ENCODE data around the gene DDX60.
"Not testable (repeated sequence)": the region's sequence is repeated elsewhere in the genome, so short reads cannot be mapped to it uniquely, and the experiment has no call there.

DDX60 gene

GRCh38 chr4:168285850-168286249, 32.7 kb downstream of the DDX60 start:
- not testable (repeated sequence) for DNase-seq

GRCh38 chr4:168279556-168279955, 39.0 kb downstream of the DDX60 start:
- no peak for DNase-seq

GRCh38 chr4:168275836-168276235, 42.7 kb downstream of the DDX60 start:
- no peak for DNase-seq

GRCh38 chr4:168274871-168275270, 43.7 kb downstream of the DDX60 start:
- DNase-seq: no peak

GRCh38 chr4:168273838-168274237, 44.7 kb downstream of the DDX60 start:
- no peak for DNase-seq

- DNase-seq: no peak
These were observed 46.1 kb downstream of the DDX60 start for GRCh38 chr4:168272488-168272887.

GRCh38 chr4:168269896-168270295, 48.7 kb downstream of the DDX60 start:
- no peak for DNase-seq

GRCh38 chr4:168265327-168265726, 53.2 kb downstream of the DDX60 start:
- no peak for DNase-seq

- DNase-seq: no peak
These were observed 53.6 kb downstream of the DDX60 start for GRCh38 chr4:168264903-168265302.

GRCh38 chr4:168263039-168263438, 55.5 kb downstream of the DDX60 start:
- no peak for DNase-seq

GRCh38 chr4:168259096-168259495, 59.5 kb downstream of the DDX60 start:
- no peak for DNase-seq

- DNase-seq: no peak
These were observed 60.8 kb downstream of the DDX60 start for GRCh38 chr4:168257768-168258167.

- no peak for DNase-seq
These were observed 70.3 kb downstream of the DDX60 start for GRCh38 chr4:168248176-168248710.

- no peak for DNase-seq
These were observed 70.9 kb downstream of the DDX60 start for GRCh38 chr4:168247603-168248002.

- no peak for DNase-seq
These were observed 76.6 kb downstream of the DDX60 start for GRCh38 chr4:168241953-168242352.

GRCh38 chr4:168240821-168241220, 77.7 kb downstream of the DDX60 start:
- no peak for DNase-seq

GRCh38 chr4:168221301-168221700, 97.3 kb downstream of the DDX60 start:
- no peak for DNase-seq

GRCh38 chr4:168220893-168221292, 97.7 kb downstream of the DDX60 start:
- DNase-seq: no peak

GRCh38 chr4:168218645-168219044, 99.9 kb downstream of the DDX60 start:
- no peak for DNase-seq

GRCh38 chr4:168213511-168213910, 105.0 kb downstream of the DDX60 start:
- DNase-seq: not testable (repeated sequence)

GRCh38 chr4:168212656-168213055, 105.9 kb downstream of the DDX60 start:
- DNase-seq: no peak

- no peak for DNase-seq
These were observed 109.5 kb downstream of the DDX60 start for GRCh38 chr4:168208957-168209614.

- DNase-seq: no peak
These were observed 115.2 kb downstream of the DDX60 start for GRCh38 chr4:168203233-168203911.

GRCh38 chr4:168200685-168201084, 117.9 kb downstream of the DDX60 start:
- no peak for DNase-seq

All from activated effector memory CD4-positive, alpha-beta T cell treated with Interleukin-2 at 50 U/mL for 16 hours (primary cell).